Transverse colon (tissue), 3 donors: ENCODE results near the gene GPR31.
"Not testable (repeated sequence)": the region's sequence is repeated elsewhere in the genome, so short reads cannot be mapped to it uniquely, and the experiment has no call there.

Experiments used
- CTCF ChIP-seq, 5 experiments: fragments of 200-600 bp in 3 of 5; fragments of 450-650 bp in 2 of 5; sonication (generic) in 3 of 5; IDR thresholded peaks; 1 replicate in 2 of 5; 2 replicates in 3 of 5; pipeline ENCODE4 v1.5.1; 2016 to 2017; ENCODE audit warnings: antibody characterized with exemption in 5 of 5, inconsistent platforms in 3 of 5, mild to moderate bottlenecking in 2 of 5, moderate library complexity in 1 of 5
- POLR2A ChIP-seq: fragments of 450-650 bp; IDR thresholded peaks from one replicate; pipeline ENCODE4 v1.6.1; 2016; ENCODE audit warnings: antibody characterized with exemption, mild to moderate bottlenecking, moderate library complexity

- not testable (repeated sequence) for TF ChIP-seq POLR2A; CTCF (IDR thresholded peaks at IDR 0.05)
These were observed 27.3 kb upstream of the GPR31 start for GRCh38 chr6:167185101-167185500.
